Mesenteric fat pad (tissue), 1 donor: Measurements from ENCODE around the gene PSG6. TPM values are rescaled to one million over a fixed set of nuclear protein-coding genes. Genes with fewer than 3 reads are reported as not detected.
"Not testable (repeated sequence)": the region's sequence is repeated elsewhere in the genome, so short reads cannot be mapped to it uniquely, and the experiment has no call there.

Source experiments
- DNase-seq: peaks from one replicate; pipeline ENCODE4 v3.0.0-alpha.2; 2020; ENCODE audit warnings: low spot score
- total RNA-seq: library from RNA; stranded (reverse); fragmentation: NEBNext Ultra II Directional; extraction: Animal tissue kit (Norgen Biotek cat#: 25700); gene quantifications from one replicate; pipeline ENCODE4 v1.2.1, GENCODE V29; 2021
- donor health status: DM: yes; HTN: yes; CAD: no.

Gene PSG6
- total RNA-seq, 1 donor from 2014 or later = not detected

DNA sequence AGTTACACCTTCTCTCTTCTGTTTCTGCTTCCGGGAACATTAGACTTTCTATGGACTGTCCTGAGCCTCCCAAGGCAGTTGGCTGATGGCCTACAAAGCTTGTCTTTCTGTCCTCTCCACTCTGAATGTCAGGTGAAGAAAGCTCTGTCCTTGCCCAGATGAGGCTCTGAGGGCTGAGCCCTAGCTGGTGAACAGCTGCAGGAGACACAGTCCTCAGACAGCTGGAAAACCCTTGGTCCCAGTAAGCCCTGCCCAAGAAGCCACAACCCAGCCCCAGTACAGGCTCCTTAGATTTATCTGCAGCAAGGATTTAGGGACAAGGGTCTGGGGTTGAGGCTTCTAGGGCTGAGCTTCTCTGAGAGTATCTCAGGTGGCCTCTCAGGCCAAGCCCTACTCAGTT, 64.5 kb downstream of the PSG6 start:
- not testable (repeated sequence) for DNase-seq

DNA sequence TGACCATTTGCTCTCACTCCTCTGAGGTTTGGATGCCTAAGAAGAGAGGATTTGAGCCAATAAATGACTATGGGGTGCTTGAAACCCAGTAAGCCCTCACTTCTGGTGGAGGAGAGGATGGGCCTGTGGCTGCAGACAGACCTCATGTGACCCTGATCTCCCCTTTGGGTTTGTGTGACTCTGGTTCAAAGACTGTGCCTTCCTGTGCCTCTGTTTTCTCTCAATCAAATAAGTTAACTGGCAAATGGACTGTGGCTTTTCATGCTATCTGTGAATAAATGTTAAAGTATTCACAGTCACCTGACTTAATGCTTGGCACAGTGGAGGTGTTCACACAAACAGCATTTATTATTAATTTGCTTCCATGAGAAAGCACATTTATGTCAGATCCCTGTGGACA, 64.9 kb downstream of the PSG6 start:
- not testable (repeated sequence) for DNase-seq

Other genes with a start within 250 kb of the PSG6 start
- not detected for gene PSG3, start 177.4 kb downstream of the PSG6 start, total RNA-seq
- not detected for gene PSG8, start 152.2 kb downstream of the PSG6 start, total RNA-seq
- not detected for gene PSG1, start 38.2 kb downstream of the PSG6 start, total RNA-seq
- gene PSG7, start 19.3 kb upstream of the PSG6 start, total RNA-seq = not detected
- gene PSG11, start 108.6 kb upstream of the PSG6 start, total RNA-seq = not detected
- gene PSG2, start 164.8 kb upstream of the PSG6 start, total RNA-seq = not detected